Activated B cell treated with CpG ODN at 0.5 μM for 24 hours (primary cell): Measurements from ENCODE around the gene TEAD4. TPM values are rescaled to one million over a fixed set of nuclear protein-coding genes. Genes with fewer than 3 reads are reported as not detected.

Experiments
- ATAC-seq: fragments of 200-7000 bp; cut with Tn5 transposase; one replicate; pipeline ENCODE4 v1.10.0; 2021; ENCODE audit warnings: low read depth, mild to moderate bottlenecking, moderate library complexity
- CTCF ChIA-PET: fragments of 350-600 bp; sonication (Branson Sonifier 250); formaldehyde crosslinking; loops from one replicate; lab custom pipeline; 2021; ENCODE audit warnings: antibody characterized with exemption; lab: Charles Lee
- POLR2A ChIA-PET: fragments of 350-600 bp; sonication (Branson Sonifier 250); formaldehyde crosslinking; loops from one replicate; lab custom pipeline; 2021; ENCODE audit warnings: antibody characterized with exemption; lab: Charles Lee
- DNase-seq: peaks from one replicate; pipeline ENCODE4 v3.0.0; 2022
- H3K27ac Mint-ChIP-seq: one replicate; pipeline ENCODE4 v1.8.0; 2020; ENCODE audit warnings: mixed read lengths
- H3K27me3 Mint-ChIP-seq: one replicate; pipeline ENCODE4 v1.8.0; 2021; ENCODE audit warnings: mixed read lengths
- H3K36me3 Mint-ChIP-seq: one replicate; pipeline ENCODE4 v1.8.0; 2021; ENCODE audit warnings: low read depth, mixed read lengths
- H3K4me1 Mint-ChIP-seq: one replicate; pipeline ENCODE4 v1.8.0; 2021; ENCODE audit warnings: mixed read lengths
- H3K4me3 Mint-ChIP-seq: one replicate; pipeline ENCODE4 v1.8.0; 2020; ENCODE audit warnings: mild to moderate bottlenecking, mixed read lengths
- H3K9me3 Mint-ChIP-seq: one replicate; pipeline ENCODE4 v1.8.0; 2020; ENCODE audit warnings: mixed read lengths
- intact Hi-C: fragments of 100-400 bp; cut with micrococcal nuclease; formaldehyde crosslinking; loops from one replicate; pipeline ENCODE4 v1.15.1; 2024
- total RNA-seq: library from RNA; stranded (reverse); gene quantifications from 2 replicates; pipeline ENCODE4 v1.2.3, GENCODE V29; 2022
- TF ChIP-seq, protein P1 (sequence below): fragments of 200-600 bp; IDR thresholded peaks from one replicate; pipeline ENCODE4 v1.8.0; 2022; ENCODE audit warnings: antibody characterized with exemption, mild to moderate bottlenecking

The TEAD4 gene
- total RNA-seq, 1 donor from 2014 or later, result not detected

DNA sequence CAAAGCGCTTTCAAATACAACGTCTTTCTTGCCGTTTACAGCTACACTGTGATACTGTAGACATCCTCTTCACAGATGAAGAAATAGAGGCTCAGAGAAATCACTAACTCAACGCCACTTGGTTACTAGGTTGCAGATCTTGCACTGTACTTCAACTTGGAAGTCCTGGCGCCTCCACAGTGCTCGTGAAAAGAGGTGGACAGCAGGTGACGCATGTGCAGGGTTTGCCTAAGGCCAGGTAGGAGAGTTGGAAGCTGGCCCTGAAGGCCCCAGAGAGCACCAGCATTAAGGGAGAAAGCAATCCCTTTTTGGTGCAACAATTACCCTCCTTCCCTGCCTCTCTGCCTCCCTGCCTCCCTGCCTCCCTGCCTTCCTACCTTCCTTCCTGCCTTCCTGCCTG is 95.2 kb downstream of the TEAD4 start:
- TF ChIP-seq, protein P1, sequence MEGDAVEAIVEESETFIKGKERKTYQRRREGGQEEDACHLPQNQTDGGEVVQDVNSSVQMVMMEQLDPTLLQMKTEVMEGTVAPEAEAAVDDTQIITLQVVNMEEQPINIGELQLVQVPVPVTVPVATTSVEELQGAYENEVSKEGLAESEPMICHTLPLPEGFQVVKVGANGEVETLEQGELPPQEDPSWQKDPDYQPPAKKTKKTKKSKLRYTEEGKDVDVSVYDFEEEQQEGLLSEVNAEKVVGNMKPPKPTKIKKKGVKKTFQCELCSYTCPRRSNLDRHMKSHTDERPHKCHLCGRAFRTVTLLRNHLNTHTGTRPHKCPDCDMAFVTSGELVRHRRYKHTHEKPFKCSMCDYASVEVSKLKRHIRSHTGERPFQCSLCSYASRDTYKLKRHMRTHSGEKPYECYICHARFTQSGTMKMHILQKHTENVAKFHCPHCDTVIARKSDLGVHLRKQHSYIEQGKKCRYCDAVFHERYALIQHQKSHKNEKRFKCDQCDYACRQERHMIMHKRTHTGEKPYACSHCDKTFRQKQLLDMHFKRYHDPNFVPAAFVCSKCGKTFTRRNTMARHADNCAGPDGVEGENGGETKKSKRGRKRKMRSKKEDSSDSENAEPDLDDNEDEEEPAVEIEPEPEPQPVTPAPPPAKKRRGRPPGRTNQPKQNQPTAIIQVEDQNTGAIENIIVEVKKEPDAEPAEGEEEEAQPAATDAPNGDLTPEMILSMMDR, result no peak
- Mint-ChIP-seq H3K4me3 (no peak overlapping the region), H3K4me1 (peaks cover 11% of the 10 kb centered on the region), H3K27ac (no peak overlapping the region), H3K27me3 (peaks cover 13% of the 10 kb centered on the region), H3K36me3 (no peaks in the 10 kb centered on the region), H3K9me3 (no peaks in the 10 kb centered on the region)
- intact Hi-C loops, result no loop called here
- DNase-seq, result no peak
- ChIA-PET CTCF (no interaction called here), POLR2A (no interaction called here)
- no peak for ATAC-seq

DNA sequence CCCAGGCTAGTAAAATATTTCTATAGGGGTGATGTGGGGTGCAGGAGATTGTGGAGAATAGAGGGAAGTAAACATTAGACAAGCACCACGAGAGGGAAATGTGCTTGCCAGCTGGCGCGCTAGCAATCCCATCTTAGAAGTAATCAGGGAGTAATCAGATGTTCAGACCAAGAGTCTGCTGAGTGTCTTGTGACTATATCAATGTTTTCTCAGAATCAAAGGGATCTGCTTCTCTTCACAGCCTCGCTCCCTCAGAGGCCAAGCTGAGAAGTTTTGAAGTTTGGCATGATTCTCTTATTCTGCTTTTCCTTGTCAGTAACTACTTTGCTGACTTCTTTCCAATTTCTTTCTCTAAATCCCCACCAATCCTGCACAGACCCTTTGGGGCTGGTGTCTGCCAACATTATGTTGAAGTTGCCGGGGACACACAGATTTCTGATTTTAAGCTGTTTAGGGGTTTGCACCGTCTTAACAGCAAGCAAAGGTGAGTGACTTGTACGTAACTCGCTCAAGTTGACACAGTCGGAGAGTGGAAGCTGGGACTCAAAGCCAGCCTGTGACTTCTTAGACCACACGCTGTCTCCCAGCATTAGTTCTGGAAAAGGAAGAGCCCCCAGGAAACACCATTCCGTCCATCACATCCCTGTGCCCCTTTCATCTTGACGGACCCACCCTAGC is 96.0 kb downstream of the TEAD4 start:
- no peak for DNase-seq
- H3K9me3 Mint-ChIP-seq, result no peaks in the 10 kb centered on the region
- ChIA-PET CTCF (no interaction called here), POLR2A (no interaction called here)
- peaks cover 4% of the 10 kb centered on the region for H3K4me1 Mint-ChIP-seq
- TF ChIP-seq, protein P1, result no peak
- H3K4me3 Mint-ChIP-seq, result no peak overlapping the region
- peaks cover 13% of the 10 kb centered on the region for H3K27me3 Mint-ChIP-seq
- no peak for ATAC-seq
- H3K27ac Mint-ChIP-seq, result no peak overlapping the region
- intact Hi-C loops, result no loop called here
- H3K36me3 Mint-ChIP-seq, result no peaks in the 10 kb centered on the region

DNA sequence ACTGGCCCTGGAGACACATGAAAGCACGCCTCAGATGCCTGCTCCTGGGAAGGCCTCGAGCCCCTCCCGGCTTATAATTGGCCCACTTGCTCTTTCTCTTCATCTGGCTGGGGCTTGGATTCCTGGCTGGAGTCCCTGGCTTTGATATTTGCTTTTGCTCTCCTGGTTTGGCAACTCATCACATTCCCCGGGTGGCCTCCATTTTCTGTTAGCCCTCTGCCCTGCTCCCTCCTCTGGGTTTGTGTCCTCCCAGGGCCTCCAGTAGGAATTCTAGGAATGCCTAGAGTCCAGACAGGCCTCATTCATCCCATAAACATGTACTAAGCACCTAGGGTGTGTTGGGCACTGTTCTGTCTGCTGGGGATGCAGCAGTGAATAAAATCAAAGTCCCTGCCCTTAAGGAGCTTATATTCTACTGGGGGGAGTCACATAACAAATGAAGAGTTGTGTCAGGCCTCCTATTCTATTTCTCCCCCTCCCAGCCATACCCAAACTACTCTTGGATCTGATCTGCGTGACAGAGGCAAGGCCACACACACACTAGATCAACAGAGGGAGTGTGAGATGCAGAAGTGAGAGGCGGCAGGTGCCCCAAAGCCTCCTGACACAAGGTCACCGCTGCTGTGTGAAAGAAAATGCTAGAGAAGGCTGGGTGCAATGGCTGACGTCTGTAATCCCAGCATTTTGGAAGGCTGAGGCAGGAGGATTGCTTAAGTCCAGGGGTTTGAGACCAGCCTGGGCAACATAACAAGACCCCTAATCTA is 96.7 kb downstream of the TEAD4 start:
- no peak for DNase-seq
- H3K4me3 Mint-ChIP-seq, result no peak overlapping the region
- H3K27ac Mint-ChIP-seq, result no peak overlapping the region
- POLR2A ChIA-PET, result no interaction called here
- intact Hi-C loops, result no loop called here
- TF ChIP-seq, protein P1, result no peak
- no peaks in the 10 kb centered on the region for H3K9me3 Mint-ChIP-seq
- ATAC-seq, result no peak
- peaks cover 15% of the 10 kb centered on the region for H3K27me3 Mint-ChIP-seq
- no peaks in the 10 kb centered on the region for H3K36me3 Mint-ChIP-seq
- H3K4me1 Mint-ChIP-seq, result no peaks in the 10 kb centered on the region
- CTCF ChIA-PET, result no interaction called here

DNA sequence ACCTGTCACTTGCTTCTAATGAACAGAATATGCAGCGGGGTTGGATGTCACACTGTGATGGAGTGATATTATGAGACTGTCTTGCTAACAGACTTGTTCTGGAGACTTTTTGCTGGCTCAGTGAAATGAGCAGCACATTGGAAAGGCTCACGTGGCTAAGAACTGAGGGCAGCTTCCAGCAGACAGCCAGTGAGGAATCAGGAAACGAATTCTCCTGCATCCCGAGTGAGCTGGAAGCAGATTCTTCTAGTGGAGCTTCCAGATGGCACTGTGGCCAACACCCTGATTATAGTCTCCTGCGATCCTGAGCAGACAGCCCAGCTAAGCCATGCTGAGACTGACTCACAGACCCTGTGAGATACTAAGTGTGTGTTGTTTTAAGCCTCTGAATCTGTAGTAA is 101.9 kb downstream of the TEAD4 start:
- ChIA-PET CTCF (no interaction called here), POLR2A (no interaction called here)
- no peak overlapping the region for H3K4me3 Mint-ChIP-seq
- no peaks in the 10 kb centered on the region for H3K36me3 Mint-ChIP-seq
- H3K4me1 Mint-ChIP-seq, result no peaks in the 10 kb centered on the region
- H3K27ac Mint-ChIP-seq, result no peak overlapping the region
- peaks cover 8% of the 10 kb centered on the region for H3K9me3 Mint-ChIP-seq
- ATAC-seq (no peak), DNase-seq (no peak)
- H3K27me3 Mint-ChIP-seq, result peaks cover 29% of the 10 kb centered on the region
- intact Hi-C loops, result no loop called here
- TF ChIP-seq, protein P1, result no peak

DNA sequence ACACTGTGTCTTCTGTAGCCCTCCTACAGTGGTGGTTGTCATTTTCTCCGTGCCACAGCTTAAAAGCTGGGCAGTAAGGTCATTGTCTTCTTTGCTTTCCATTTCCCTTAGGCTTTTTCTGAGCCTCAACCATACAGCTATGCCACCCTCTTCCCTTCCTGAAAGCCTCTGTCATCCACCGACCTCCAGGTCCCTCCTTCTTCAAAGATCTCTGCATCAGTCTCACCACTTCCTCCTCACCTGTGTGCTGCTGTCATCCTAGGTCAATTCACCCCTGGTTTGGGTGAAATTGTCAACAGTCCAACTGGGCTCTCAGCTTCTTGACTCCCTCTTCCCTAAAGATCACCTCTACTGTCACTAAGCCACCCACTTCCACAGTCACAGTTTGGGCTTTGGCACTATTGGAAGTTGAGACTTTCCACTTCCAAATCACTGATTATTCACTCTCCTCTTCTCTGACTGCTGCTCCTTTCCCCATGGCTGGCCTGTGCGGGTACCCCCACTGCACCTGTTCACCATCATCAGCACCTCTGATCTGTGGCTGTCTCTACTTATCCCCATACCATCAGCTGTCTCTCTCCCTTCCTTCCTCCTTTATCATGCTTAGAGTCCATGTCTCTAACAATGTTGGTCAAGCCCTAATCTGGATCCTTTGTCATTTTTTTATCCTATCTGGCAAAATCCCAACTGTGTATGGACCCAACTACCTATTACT is 102.5 kb downstream of the TEAD4 start:
- Mint-ChIP-seq H3K36me3 (no peaks in the 10 kb centered on the region), H3K4me1 (no peaks in the 10 kb centered on the region), H3K4me3 (no peak overlapping the region), H3K27ac (no peak overlapping the region), H3K9me3 (peaks cover 8% of the 10 kb centered on the region), H3K27me3 (peaks cover 28% of the 10 kb centered on the region)
- intact Hi-C loops, result no loop called here
- ChIA-PET POLR2A (no interaction called here), CTCF (interaction anchor here (2.0 kb wide), 1 partner anchor 12 kb away, joined by 6 read pairs; no protein-coding TSS in a partner anchor)
- DNase-seq, result no peak
- TF ChIP-seq, protein P1, result no peak
- no peak for ATAC-seq
